K562 (cell line): ENCODE data around the gene CPTP. TPM values are rescaled to one million over a fixed set of nuclear protein-coding genes. Genes with fewer than 3 reads are reported as not detected.

Experiments
- ATAC-seq: fragments of 200-7000 bp; cut with Tn5 transposase; 3 replicates; pipeline ENCODE4 v1.9.1; 2020; ENCODE audit warnings: moderate library complexity
- BruUV-seq: library from RNA; stranded (reverse); fragments of 400-500 nt; replicated peaks from 2 replicates; lab custom pipeline; 2021; lab: Mats Ljungman, UMichigan
- CTCF ChIA-PET: fragments of 300-600 bp; formaldehyde crosslinking; extraction: SDS; loops from one replicate; lab custom pipeline; 2021; ENCODE audit warnings: low intra/inter-chr PET ratio; lab: Yijun Ruan, JAX
- POLR2A ChIA-PET: fragments of 300-600, 350-650 bp; sonication (Branson Sonifier 250); formaldehyde crosslinking; extraction: SDS; loops from one replicate; lab custom pipeline; 2021; ENCODE audit warnings: antibody characterized with exemption, inconsistent platforms; lab: Yijun Ruan, JAX
- DNase-seq, 4 experiments: peaks; one replicate each; pipeline versions ENCODE4 v3.0.0 to v3.0.0-alpha.2; 2011 to 2018; ENCODE audit warnings: low spot score in 3 of 4, mixed read lengths in 3 of 4; ENCODE audit errors: extremely low read depth in 1 of 4
- FAIRE-seq: peaks from 2 replicates; lab custom pipeline; 2011; peaks lifted over from hg19 to GRCh38; lab: Jason Lieb, UNC
- H2AFZ ChIP-seq: 2 replicates; pipeline ENCODE4 v1.6.0; 2011; ENCODE audit warnings: low read depth, low read length, control low read depth, inconsistent platforms
- H3K27ac ChIP-seq: fragments of 200-600 bp; 3 replicates; pipeline ENCODE4 v1.8.0; 2011; ENCODE audit warnings: low read depth, mild to moderate bottlenecking, control low read depth, inconsistent platforms, low read length, moderate library complexity, mixed read lengths; ENCODE audit errors: extremely low read depth
- H3K27me3 ChIP-seq, 2 experiments: fragments of 300-600 bp in 1 of 2; 2 replicates in 1 of 2; 3 replicates in 1 of 2; pipeline versions ENCODE4 v1.6.0 to v1.8.0; 2011; ENCODE audit warnings: inconsistent platforms in 2 of 2, low read length in 2 of 2, mild to moderate bottlenecking in 1 of 2, mixed read lengths in 1 of 2, moderate library complexity in 1 of 2; ENCODE audit not compliant: control insufficient read depth in 2 of 2, insufficient read depth in 2 of 2
- H3K36me3 ChIP-seq: fragments of 300-600 bp; 3 replicates; pipeline ENCODE4 v1.8.0; 2011; ENCODE audit warnings: mild to moderate bottlenecking, low read length, inconsistent platforms; ENCODE audit not compliant: control insufficient read depth, insufficient read depth
- H3K4me1 ChIP-seq, 2 experiments: fragments of 200-600 bp in 1 of 2; replicated peaks in 1 of 2; 2 replicates in 1 of 2; 3 replicates in 1 of 2; pipeline versions ENCODE4 v1.5.1 to v1.8.0; 2011; ENCODE audit warnings: inconsistent platforms in 2 of 2, low read length in 2 of 2, mild to moderate bottlenecking in 1 of 2, mixed read lengths in 1 of 2, moderate library complexity in 1 of 2; ENCODE audit not compliant: control insufficient read depth in 2 of 2, insufficient read depth in 2 of 2
- H3K4me2 ChIP-seq: 2 replicates; pipeline ENCODE4 v1.6.1; 2011; ENCODE audit warnings: low read length, control low read depth, inconsistent platforms, mixed read lengths; ENCODE audit not compliant: insufficient read depth
- H3K4me3 ChIP-seq: fragments of 200-600 bp; sonication (generic), shearing (Covaris generic); 2 replicates; pipeline ENCODE4 v1.5.1; 2016; ENCODE audit warnings: control low read depth, inconsistent platforms
- H3K79me2 ChIP-seq: fragments of 200-600 bp; 3 replicates; pipeline ENCODE4 v1.8.0; 2011; ENCODE audit warnings: low read length, inconsistent platforms; ENCODE audit not compliant: control insufficient read depth, insufficient read depth
- H3K9ac ChIP-seq, 2 experiments: 2 replicates each; pipeline versions ENCODE4 v1.6.0 to v1.6.1; 2011; ENCODE audit warnings: low read depth in 2 of 2, low read length in 2 of 2, control low read depth in 1 of 2, inconsistent platforms in 1 of 2, mild to moderate bottlenecking in 1 of 2, mixed read lengths in 1 of 2; ENCODE audit not compliant: insufficient read depth in 1 of 2
- H3K9me1 ChIP-seq: one replicate; pipeline ENCODE4 v1.6.0; 2011; ENCODE audit warnings: inconsistent platforms, mild to moderate bottlenecking, low read length, moderate library complexity; ENCODE audit not compliant: control insufficient read depth, insufficient read depth
- H3K9me3 ChIP-seq: replicated peaks from 2 replicates; pipeline ENCODE4 v1.5.1; 2011; ENCODE audit warnings: low read depth, low read length, inconsistent platforms; ENCODE audit not compliant: control insufficient read depth, insufficient read depth
- H4K20me1 ChIP-seq: replicated peaks from 2 replicates; pipeline ENCODE4 v1.6.1; 2011; ENCODE audit warnings: low read length, inconsistent platforms, mixed read lengths; ENCODE audit not compliant: control insufficient read depth, insufficient read depth
- CBFA2T3 ChIP-seq: fragments of 450-650 bp; IDR thresholded peaks from 2 replicates; pipeline ENCODE4 v1.6.1; 2017
- KLF1 ChIP-seq: fragments of 450-650 bp; IDR thresholded peaks from 2 replicates; pipeline ENCODE4 v1.6.1; 2016; ENCODE audit warnings: missing genetic modification characterization, missing compliant biosample characterization
- MAFF ChIP-seq: IDR thresholded peaks from 2 replicates; pipeline ENCODE4 v1.6.1; 2012; ENCODE audit warnings: low read length, improper control_type of control experiment
- MEIS2 ChIP-seq: fragments of 450-650 bp; IDR thresholded peaks from 2 replicates; pipeline ENCODE4 v1.6.1; 2014; ENCODE audit warnings: mild to moderate bottlenecking; ENCODE audit not compliant: partially characterized antibody
- PHB ChIP-seq: fragments of 250-450 bp; sonication (Bioruptor Pico); IDR thresholded peaks from 2 replicates; pipeline ENCODE4 v1.5.0; 2021
- POLR2AphosphoS5 ChIP-seq: IDR thresholded peaks from 2 replicates; pipeline ENCODE4 v1.6.1; 2011; ENCODE audit warnings: mild to moderate bottlenecking, low read depth, low read length, moderate library complexity; ENCODE audit not compliant: control insufficient read depth, insufficient read depth
- SAFB ChIP-seq: fragments of 200-400 bp; formaldehyde crosslinking; IDR thresholded peaks from 2 replicates; pipeline ENCODE4 v1.6.1; 2017; ENCODE audit warnings: low read depth, low read length, borderline replicate concordance
- SNRNP70 ChIP-seq: fragments of 200-400 bp; formaldehyde crosslinking; optimal IDR thresholded peaks from 2 replicates; pipeline ENCODE3; 2017; ENCODE audit warnings: low read depth, low read length
- SRSF7 ChIP-seq: fragments of 200-400 bp; formaldehyde crosslinking; optimal IDR thresholded peaks from 2 replicates; pipeline ENCODE3; 2017; ENCODE audit warnings: mild to moderate bottlenecking, low read depth, low read length
- WGBS: fragments of 100-300 bp; shearing (Covaris generic); methylation state at CpG from one replicate; pipeline ENCODE4 v1.1.6; 2016; ENCODE audit warnings: low coverage, mixed read lengths; ENCODE audit not compliant: insufficient coverage; ENCODE audit errors: missing lambda C conversion rate; 5-methylcytosine and 5-hydroxymethylcytosine counted together
- in situ Hi-C: fragments of 300-500 bp; cut with MboI; formaldehyde crosslinking; loops from 4 replicates; pipeline ENCODE4 v1.15.0; 2018; ENCODE audit warnings: inconsistent platforms, mixed read lengths
- intact Hi-C: fragments of 100-400 bp; cut with micrococcal nuclease; formaldehyde crosslinking; loops from 2 replicates; pipeline ENCODE4 v1.14.2; 2022
- polyA plus RNA-seq, 8 experiments: library from polyadenylated mRNA; depleted of rRNA in 4 of 8; stranded (reverse) in 5 of 8; unstranded in 3 of 8; fragments of >200 nt; fragmentation: Nextera tagmentation in 2 of 8; fragmentation: Illumina TruSeq in 1 of 8; extraction: Ambion mirVana in 2 of 8; extraction: Trizol in 1 of 8; gene quantifications; 2 replicates each; pipeline versions ENCODE4 v1.2.1 to v1.2.3, GENCODE V29; 2011 to 2014; ENCODE audit warnings: inconsistent platforms in 1 of 8, missing spikeins in 1 of 8
- total RNA-seq, 7 experiments: library from RNA; depleted of rRNA in 6 of 7; stranded (reverse); fragments of >200 nt in 6 of 7; fragmentation: Illumina TruSeq in 2 of 7; extraction: Trizol in 2 of 7; gene quantifications; 2 replicates each; pipeline versions ENCODE4 v1.2.1 to v1.2.3, GENCODE V29; 2011 to 2021; ENCODE audit warnings: low replicate concordance in 1 of 7

CPTP gene
- total and polyA plus RNA-seq, 9 of the 15 experiments (the other 6 are each of a cell fraction or from before 2014, with no cell fraction given), result 0.11 to 25.8 (median 3.5) TPM

GRCh38 chr1:1297802-1298424, 26.7 kb upstream of the CPTP start:
- TF ChIP-seq SAFB (no peak), MAFF (no peak), PHB (CRISPR knock-in tag) (no peak), CBFA2T3 (no peak), KLF1 (tag) (no peak), SNRNP70 (no peak), MEIS2 (no peak), POLR2AphosphoS5 (no peak), SRSF7 (no peak)
- Histone ChIP-seq H4K20me1 (peaks cover 11% of the 10 kb centered on the region; the same call in 1 of the 2 replicates), H3K27ac (no peak overlapping the region), H3K4me2 (no peak overlapping the region), H3K4me3 (no peak overlapping the region), H3K9ac (peak overlapping the region in 1 of 2 experiments; percentile 26; a peak in 1 of 4 replicates), H3K36me3 (peaks cover 17% of the 10 kb centered on the region; the same call in 1 of the 3 replicates), H3K79me2 (no peaks in the 10 kb centered on the region), H3K27me3 (no peaks in the 10 kb centered on the region), H3K4me1 (peaks cover 5 to 76% of the 10 kb centered on the region in 2 experiments; a peak in 3 of 5 replicates), H2AFZ (no peak overlapping the region), H3K9me1 (peaks cover 21% of the 10 kb centered on the region), H3K9me3 (no peaks in the 10 kb centered on the region)
- intact Hi-C loops, result loop anchor here (10.0 kb wide), 1 partner anchor 313 kb away; the partner anchor contains the start of gene PERM1
- FAIRE-seq, result no peak
- CTCF ChIA-PET, result interaction anchor here (0.6 kb wide), 1 partner anchor 296 kb away, joined by 3 read pairs; no protein-coding TSS in a partner anchor
- no peak for DNase-seq
- no TSS peak for BruUV-seq
- in situ Hi-C loops, result no loop called here
- WGBS, result 95% methylated on average over 26 of the region's 31 CpGs
- POLR2A ChIA-PET, result interaction anchor here (0.6 kb wide), 1 partner anchor 9 kb away, joined by 3 read pairs; no protein-coding TSS in a partner anchor
- no peak for ATAC-seq
